Gastroesophageal sphincter (tissue), 4 donors: ENCODE data around the gene THAP4. TPM values are rescaled to one million over a fixed set of nuclear protein-coding genes. Genes with fewer than 3 reads are reported as not detected.

Experiments
- ATAC-seq: fragments of 150-250 bp; one replicate; pipeline ENCODE4 v1.9.1; 2016; ENCODE audit warnings: mild to moderate bottlenecking, moderate library complexity
- H3K27ac ChIP-seq, 4 donors: fragments of 200-600 bp; sonication (generic) in 3 of 4; 1 replicate in 3 of 4; 2 replicates in 1 of 4; pipeline ENCODE4 v1.5.1; 2016 to 2019
- H3K27me3 ChIP-seq: fragments of 200-600 bp; sonication (generic); one replicate; pipeline ENCODE4 v1.5.1; 2019
- H3K36me3 ChIP-seq, 2 donors: fragments of 200-600 bp; sonication (generic); one replicate each; pipeline ENCODE4 v1.5.1; 2019; ENCODE audit warnings: control low read depth in 1 of 2
- H3K4me1 ChIP-seq, 3 donors: fragments of 200-600 bp; sonication (generic); 1 replicate in 2 of 3; 2 replicates in 1 of 3; pipeline ENCODE4 v1.5.1; 2016 to 2019; ENCODE audit warnings: control low read depth in 2 of 3
- H3K4me3 ChIP-seq, 2 donors: fragments of 200-600 bp; sonication (generic); one replicate each; pipeline ENCODE4 v1.5.1; 2019; ENCODE audit warnings: mild to moderate bottlenecking in 1 of 2, moderate library complexity in 1 of 2
- H3K9me3 ChIP-seq, 3 donors: fragments of 200-600 bp; sonication (generic); one replicate each; pipeline ENCODE4 v1.5.1; 2017 to 2019; ENCODE audit warnings: control low read depth in 2 of 3
- CTCF ChIP-seq, 4 experiments: fragments of 200-600 bp in 2 of 4; fragments of 450-650 bp in 2 of 4; sonication (generic) in 1 of 4; IDR thresholded peaks; one replicate each; pipeline ENCODE4 v1.5.1; 2017 to 2019; ENCODE audit warnings: antibody characterized with exemption in 4 of 4, mild to moderate bottlenecking in 2 of 4, moderate library complexity in 2 of 4
- EP300 ChIP-seq: sonication (generic); formaldehyde crosslinking; IDR thresholded peaks from one replicate; pipeline ENCODE4 v1.6.1; 2017; ENCODE audit warnings: antibody characterized with exemption, mild to moderate bottlenecking
- POLR2A ChIP-seq, 2 donors: fragments of 450-650 bp; IDR thresholded peaks; one replicate each; pipeline ENCODE4 v1.6.1; 2017; ENCODE audit warnings: antibody characterized with exemption in 2 of 2, mild to moderate bottlenecking in 2 of 2, moderate library complexity in 1 of 2
- POLR2AphosphoS5 ChIP-seq: sonication (generic); formaldehyde crosslinking; IDR thresholded peaks from one replicate; pipeline ENCODE4 v1.6.1; 2017; ENCODE audit warnings: antibody characterized with exemption
- WGBS, 2 donors: methylation state at CpG; one replicate each; pipeline ENCODE4 v1.1.5; 2018; ENCODE audit warnings: low coverage in 1 of 2; 5-methylcytosine and 5-hydroxymethylcytosine counted together
- total RNA-seq, 4 donors: library from RNA; depleted of rRNA; stranded (reverse); fragments of >200 nt; gene quantifications; one replicate each; pipeline ENCODE4 v1.1.0, GENCODE V29; 2016

Gene THAP4
- total RNA-seq, 4 donors from 2014 or later: 36.0 to 68.4 (median 43.0) TPM

DNA sequence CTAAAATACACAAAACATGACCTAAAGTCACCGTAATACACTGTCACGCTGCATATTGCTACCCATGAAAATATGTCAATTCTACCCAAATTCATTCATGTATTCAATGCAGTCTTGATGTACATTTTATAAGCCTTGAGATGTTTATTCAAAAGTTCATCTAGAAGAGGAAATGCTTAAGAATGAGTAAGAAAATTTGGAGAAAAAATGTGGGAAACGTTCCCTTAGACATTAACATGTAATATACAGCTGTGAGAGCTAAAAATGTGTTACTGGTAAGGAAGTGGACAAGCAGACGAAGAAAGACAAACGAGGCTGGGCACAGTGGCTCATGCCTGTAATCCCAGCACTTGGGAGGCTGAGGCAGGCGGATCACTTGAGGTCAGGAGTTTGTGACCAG lies 37.3 kb downstream of the THAP4 start:
- Histone ChIP-seq H3K4me1 (no peaks in the 10 kb centered on the region), H3K36me3 (peaks cover 0 to 83% of the 10 kb centered on the region in 2 donors), H3K27me3 (no peaks in the 10 kb centered on the region), H3K4me3 (no peak overlapping the region), H3K9me3 (no peaks in the 10 kb centered on the region), H3K27ac (no peak overlapping the region)
- no peak for TF ChIP-seq CTCF (IDR thresholded peaks at IDR 0.05)
- no peak for ATAC-seq
- WGBS, 2 donors: 76 to 77% methylated on average over 6 of the region's 6 CpGs

- 71% methylated on average over 1 of the region's 1 CpG; no CpG with 5 or more reads in 1 of the 2 donors for WGBS, 2 donors
- H3K27me3 ChIP-seq: no peaks in the 10 kb centered on the region
- TF ChIP-seq POLR2A (IDR thresholded peaks at IDR 0.05): no peak
- TF ChIP-seq CTCF (IDR thresholded peaks at IDR 0.05): peak in 3 of 4 experiments; percentile 24 to 31 (median 24)
- TF ChIP-seq EP300: no peak
- TF ChIP-seq POLR2AphosphoS5: no peak
- no peak overlapping the region for H3K4me3 ChIP-seq
- no peaks in the 10 kb centered on the region for H3K9me3 ChIP-seq
- H3K4me1 ChIP-seq: no peaks in the 10 kb centered on the region
- H3K36me3 ChIP-seq: peaks cover 0 to 83% of the 10 kb centered on the region in 2 donors
- no peak overlapping the region for H3K27ac ChIP-seq
- ATAC-seq: no peak
Measured at GRCh38 chr2:241598487-241598886, 38.5 kb downstream of the THAP4 start.

- H3K36me3 ChIP-seq: peaks cover 0 to 83% of the 10 kb centered on the region in 2 donors
Measured at GRCh38 chr2:241598061-241598460, 38.9 kb downstream of the THAP4 start.

DNA sequence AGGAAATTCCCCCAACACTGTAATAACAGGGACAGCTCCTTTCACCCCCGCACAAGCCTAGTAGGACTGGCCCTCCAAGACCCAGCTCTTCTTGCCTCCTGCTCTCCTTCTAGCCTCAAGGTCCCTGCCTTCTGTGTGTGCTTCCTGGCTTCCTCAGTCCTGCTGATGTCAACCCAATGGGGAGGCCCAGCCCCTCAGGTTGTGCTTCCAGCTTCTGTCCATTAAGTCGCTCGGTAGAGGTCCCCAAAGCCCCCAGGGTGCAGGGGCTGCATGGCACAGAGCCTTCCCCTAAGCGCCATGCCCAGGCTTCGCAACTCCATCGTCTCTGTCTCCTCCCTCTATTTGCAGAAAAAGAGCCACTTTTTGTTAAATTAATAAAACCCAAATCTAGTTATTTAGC lies 39.4 kb downstream of the THAP4 start:
- Histone ChIP-seq H3K4me3 (no peak overlapping the region), H3K4me1 (no peaks in the 10 kb centered on the region), H3K27ac (no peak overlapping the region), H3K27me3 (no peaks in the 10 kb centered on the region), H3K36me3 (peaks cover 0 to 83% of the 10 kb centered on the region in 2 donors), H3K9me3 (no peaks in the 10 kb centered on the region)
- no peak for TF ChIP-seq POLR2AphosphoS5
- no peak for TF ChIP-seq POLR2A (IDR thresholded peaks at IDR 0.05)
- TF ChIP-seq CTCF (IDR thresholded peaks at IDR 0.05): no peak
- TF ChIP-seq EP300: no peak
- WGBS, 2 donors: 96% methylated on average over 4 of the region's 6 CpGs; no CpG with 5 or more reads in 1 of the 2 donors
- ATAC-seq: no peak

More at GRCh38 chr2:241598061-241598460, 38.9 kb downstream of the THAP4 start:
- Histone ChIP-seq H3K4me1 (no peaks in the 10 kb centered on the region), H3K27me3 (no peaks in the 10 kb centered on the region), H3K27ac (no peak overlapping the region), H3K9me3 (no peaks in the 10 kb centered on the region), H3K4me3 (no peak overlapping the region)
- ATAC-seq: no peak
- WGBS, 2 donors: 0 to 64% methylated on average over 1 to 5 of the region's 5 CpGs
- TF ChIP-seq POLR2A (IDR thresholded peaks at IDR 0.05) (no peak), POLR2AphosphoS5 (no peak), CTCF (IDR thresholded peaks at IDR 0.05) (no peak), EP300 (no peak)

GRCh38 chr2:241595600-241596140 lies 41.3 kb downstream of the THAP4 start:
- no peak overlapping the region for H3K4me3 ChIP-seq
- H3K27ac ChIP-seq: no peak overlapping the region
- H3K27me3 ChIP-seq: no peaks in the 10 kb centered on the region
- peaks cover 0 to 82% of the 10 kb centered on the region in 2 donors for H3K36me3 ChIP-seq
- no peak for ATAC-seq
- no peak for TF ChIP-seq POLR2AphosphoS5
- no peak for TF ChIP-seq POLR2A (IDR thresholded peaks at IDR 0.05)
- no peak for TF ChIP-seq CTCF (IDR thresholded peaks at IDR 0.05)
- no peak for TF ChIP-seq EP300
- no peaks in the 10 kb centered on the region for H3K4me1 ChIP-seq
- H3K9me3 ChIP-seq: no peaks in the 10 kb centered on the region
- 81% methylated on average over 12 of the region's 15 CpGs; no CpG with 5 or more reads in 1 of the 2 donors for whole genome bisulfite sequencing, 2 donors
